ENCODE data around the gene CCDC6. TPM values are rescaled to one million over a fixed set of nuclear protein-coding genes. Genes with fewer than 3 reads are reported as not detected.

CCDC6 gene
- total and polyA plus RNA-seq, 2 of the 8 experiments (the other 6 are each of a cell fraction or from before 2014, with no cell fraction given) = 42.2 to 74.4 TPM

DNA sequence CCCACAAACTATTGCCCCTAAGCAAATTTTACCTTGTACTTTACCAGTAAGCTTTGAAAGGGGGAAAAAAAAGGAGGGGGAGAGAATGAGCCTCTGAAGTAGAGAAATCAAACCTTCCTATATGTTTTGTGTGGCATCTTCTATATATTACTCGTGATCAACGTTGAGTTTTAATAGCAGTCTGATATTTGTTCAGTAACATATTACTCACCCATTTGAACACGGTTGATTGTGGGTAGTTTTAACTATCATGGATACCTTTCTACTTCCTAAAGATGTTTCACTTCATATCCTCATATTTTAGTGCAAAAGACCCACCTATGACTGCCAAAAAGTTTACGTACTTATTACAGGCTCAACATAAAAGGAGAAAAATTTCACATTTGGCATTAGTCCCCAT is 54.5 kb downstream of the CCDC6 start:
- no peaks in the 10 kb centered on the region for H3K79me1 ChIP-seq (ENCODE audit: low read depth, low read length)
- no peak overlapping the region for H2BK12ac ChIP-seq (ENCODE audit: low read depth, low read length)
- peaks cover 7 to 8% of the 10 kb centered on the region in 2 experiments for H4K20me1 ChIP-seq (replicated peaks in 1 of 2; ENCODE audit: control insufficient read depth in 1 of 2, insufficient read depth in 2 of 2, low read length in 2 of 2)
- H3K14ac ChIP-seq (ENCODE audit: insufficient read length) = no peak overlapping the region
- no peaks in the 10 kb centered on the region for H3K27me3 ChIP-seq (replicated peaks in 1 of 4; ENCODE audit: control insufficient read depth in 3 of 4, extremely low read depth in 1 of 4, insufficient read depth in 3 of 4, low read length in 3 of 4)
- no peak overlapping the region for H2BK15ac ChIP-seq (ENCODE audit: low read length)
- DNase-seq (ENCODE audit: low read depth in 1 of 2, low spot score in 2 of 2) = no peak
- H4K5ac ChIP-seq (ENCODE audit: insufficient read length, low read depth, low read length) = no peak overlapping the region
- H3K4ac ChIP-seq (replicated peaks; ENCODE audit: insufficient read length, low read depth, low read length) = no peak overlapping the region
- no peak overlapping the region for H2BK5ac ChIP-seq (ENCODE audit: low read depth, low read length)
- no peak overlapping the region for H2AFZ ChIP-seq (ENCODE audit: low read length)
- no peak overlapping the region for H2BK20ac ChIP-seq (ENCODE audit: low read length)
- 91% methylated on average over 4 of the region's 4 CpGs; no CpG with 5 or more reads in 1 of the 2 experiments for WGBS, 2 experiments (ENCODE audit: extremely low coverage in 1 of 2, insufficient coverage in 1 of 2, insufficient read length in 1 of 2, insufficient replicate concordance in 2 of 2, low coverage in 1 of 2, low lambda C conversion rate in 2 of 2, missing lambda C conversion rate in 1 of 2)
- H3K79me2 ChIP-seq (ENCODE audit: control insufficient read depth in 1 of 2, insufficient read depth in 2 of 2, low read length in 2 of 2) = peaks cover 3 to 63% of the 10 kb centered on the region in 2 experiments; a peak in 3 of 4 replicates
- H3K27ac ChIP-seq (ENCODE audit: low read depth, low read length) = no peak overlapping the region
- no peak overlapping the region for H3K4me3 ChIP-seq (ENCODE audit: extremely low read depth in 1 of 4, insufficient read depth in 2 of 4, low read depth in 3 of 4, low read length in 4 of 4)
- no peak overlapping the region for H3K9ac ChIP-seq (replicated peaks in 1 of 4; ENCODE audit: extremely low read depth in 1 of 4, low read depth in 3 of 4, low read length in 3 of 4)
- no peak for FAIRE-seq
- H3K18ac ChIP-seq (ENCODE audit: extremely low read depth, low read length) = no peak overlapping the region
- no peak overlapping the region for H2BK120ac ChIP-seq (replicated peaks; ENCODE audit: low read depth, low read length)
- no peak overlapping the region for H4K91ac ChIP-seq (replicated peaks; ENCODE audit: insufficient read length, low read length)
- no peak overlapping the region for H3K56ac ChIP-seq (replicated peaks; ENCODE audit: insufficient read length, low read depth, low read length)
- H3K23me2 ChIP-seq (ENCODE audit: low read depth, low read length) = no peaks in the 10 kb centered on the region; the same call in 1 of the 2 replicates
- H3K9me3 ChIP-seq (ENCODE audit: insufficient read depth in 2 of 2, low read depth in 1 of 2, low read length in 1 of 2) = no peaks in the 10 kb centered on the region
- no peak overlapping the region for H3K4me2 ChIP-seq (ENCODE audit: insufficient read depth in 1 of 2, low read depth in 2 of 2, low read length in 2 of 2)
- no peak overlapping the region for H2AK5ac ChIP-seq (ENCODE audit: low read depth, low read length)
- CTCF ChIA-PET (ENCODE audit: partially characterized antibody) = interaction anchor here (0.6 to 1.5 kb wide), 4 partner anchors 14 to 57 kb away, joined by 3 to 4 read pairs (median 3); no protein-coding TSS in a partner anchor
- peaks cover 3 to 21% (median 10%) of the 10 kb centered on the region in 4 experiments for H3K4me1 ChIP-seq (replicated peaks in 1 of 4; ENCODE audit: control insufficient read depth in 3 of 4, insufficient read depth in 4 of 4, low read length in 3 of 4)
- H4K8ac ChIP-seq (ENCODE audit: extremely low read depth, insufficient read depth, low read length) = no peak overlapping the region
- peaks cover 0 to 25% (median 6%) of the 10 kb centered on the region in 4 experiments; a peak in 3 of 8 replicates for H3K36me3 ChIP-seq (ENCODE audit: control insufficient read depth in 2 of 4, insufficient read depth in 4 of 4, low read length in 3 of 4)
- H3K23ac ChIP-seq (ENCODE audit: insufficient read length) = no peak overlapping the region
- POLR2A ChIA-PET (ENCODE audit: partially characterized antibody) = no interaction called here
- TF ChIP-seq BACH1 (IDR thresholded peaks at IDR 0.05; ENCODE audit: low read length) (no peak), RXRA (IDR thresholded peaks at IDR 0.05; ENCODE audit: insufficient read depth, low read depth, low read length) (no peak), PHF8 (conservative IDR thresholded peaks at IDR 0.05; ENCODE audit: low read depth, low read length) (no peak), SP4 (IDR thresholded peaks at IDR 0.05; ENCODE audit: low read length) (no peak), EZH2 (IDR thresholded peaks at IDR 0.05; ENCODE audit: low read depth, low read length, severe bottlenecking) (no peak)

All from H1 (cell line).